Endodermal cell (in vitro differentiated cells): ENCODE results near the gene LCN9. TPM values are rescaled to one million over a fixed set of nuclear protein-coding genes. Genes with fewer than 3 reads are reported as not detected.

Experiments used
- DNase-seq: peaks from one replicate; pipeline ENCODE4 v3.0.0-alpha.2; 2017
- H3K27ac ChIP-seq: 2 replicates; pipeline ENCODE4 v1.5.1; 2013; ENCODE audit warnings: mild to moderate bottlenecking, low read depth, low read length, moderate library complexity
- H3K27me3 ChIP-seq: 2 replicates; pipeline ENCODE4 v1.6.1; 2013; ENCODE audit warnings: mild to moderate bottlenecking, low read length, moderate library complexity; ENCODE audit not compliant: insufficient read depth, control insufficient read depth, poor library complexity, severe bottlenecking
- H3K36me3 ChIP-seq: 2 replicates; pipeline ENCODE4 v1.7.0; 2013; ENCODE audit warnings: mild to moderate bottlenecking, low read length, moderate library complexity; ENCODE audit not compliant: control insufficient read depth, insufficient read depth
- H3K4me1 ChIP-seq: one replicate; pipeline ENCODE4 v1.7.0; 2013; ENCODE audit warnings: low read length; ENCODE audit not compliant: control insufficient read depth, insufficient read depth
- H3K4me3 ChIP-seq: 2 replicates; pipeline ENCODE4 v1.5.1; 2013; ENCODE audit warnings: mild to moderate bottlenecking, low read length, moderate library complexity
- H3K9ac ChIP-seq: 2 replicates; pipeline ENCODE4 v1.6.1; 2013; ENCODE audit warnings: mild to moderate bottlenecking, low read length, moderate library complexity; ENCODE audit not compliant: poor library complexity, severe bottlenecking; ENCODE audit errors: extremely low read depth
- H3K9me3 ChIP-seq: 2 replicates; pipeline ENCODE4 v1.6.1; 2013; ENCODE audit warnings: mild to moderate bottlenecking, low read length, moderate library complexity; ENCODE audit not compliant: control insufficient read depth
- H3K27ac Mint-ChIP-seq: 2 replicates; pipeline ENCODE4 v1.8.0; 2020; ENCODE audit warnings: mixed read lengths
- H3K27me3 Mint-ChIP-seq: 2 replicates; pipeline ENCODE4 v1.8.0; 2021; ENCODE audit warnings: mild to moderate bottlenecking, mixed read lengths; ENCODE audit not compliant: insufficient read depth
- H3K36me3 Mint-ChIP-seq: 2 replicates; pipeline ENCODE4 v1.8.0; 2020; ENCODE audit warnings: low read depth, mixed read lengths
- H3K4me1 Mint-ChIP-seq: 2 replicates; pipeline ENCODE4 v1.8.0; 2020; ENCODE audit warnings: mixed read lengths
- H3K4me3 Mint-ChIP-seq: 2 replicates; pipeline ENCODE4 v1.8.0; 2020; ENCODE audit warnings: mild to moderate bottlenecking, moderate library complexity, mixed read lengths
- H3K9me3 Mint-ChIP-seq: 2 replicates; pipeline ENCODE4 v1.8.0; 2020; ENCODE audit warnings: mild to moderate bottlenecking, mixed read lengths
- WGBS, 2 experiments: methylation state at CpG; one replicate each; pipeline versions ENCODE4 v1.1.5 to v1.1.7; 2013; ENCODE audit warnings: missing lambda C conversion rate in 2 of 2, mixed read lengths in 1 of 2; ENCODE audit not compliant: insufficient coverage in 1 of 2, insufficient read length in 1 of 2; 5-methylcytosine and 5-hydroxymethylcytosine counted together
- total RNA-seq, 2 donors: library from RNA; stranded (reverse); fragmentation: NEBNext Ultra II Directional in 1 of 2; extraction: Animal tissue kit (Norgen Biotek cat#: 25700) in 1 of 2; gene quantifications; 2 replicates in 1 of 2; 3 replicates in 1 of 2; pipeline ENCODE4 v1.2.1, GENCODE V29; 2021
- TF ChIP-seq, protein P1 (sequence below): fragments of 200-600 bp; sonication (generic); conservative IDR thresholded peaks from 2 replicates; pipeline ENCODE4 v1.5.0; 2021; ENCODE audit warnings: antibody characterized with exemption, mild to moderate bottlenecking

The LCN9 gene
- total RNA-seq, 2 donors from 2014 or later: 0.46 to 10.7 TPM

DNA sequence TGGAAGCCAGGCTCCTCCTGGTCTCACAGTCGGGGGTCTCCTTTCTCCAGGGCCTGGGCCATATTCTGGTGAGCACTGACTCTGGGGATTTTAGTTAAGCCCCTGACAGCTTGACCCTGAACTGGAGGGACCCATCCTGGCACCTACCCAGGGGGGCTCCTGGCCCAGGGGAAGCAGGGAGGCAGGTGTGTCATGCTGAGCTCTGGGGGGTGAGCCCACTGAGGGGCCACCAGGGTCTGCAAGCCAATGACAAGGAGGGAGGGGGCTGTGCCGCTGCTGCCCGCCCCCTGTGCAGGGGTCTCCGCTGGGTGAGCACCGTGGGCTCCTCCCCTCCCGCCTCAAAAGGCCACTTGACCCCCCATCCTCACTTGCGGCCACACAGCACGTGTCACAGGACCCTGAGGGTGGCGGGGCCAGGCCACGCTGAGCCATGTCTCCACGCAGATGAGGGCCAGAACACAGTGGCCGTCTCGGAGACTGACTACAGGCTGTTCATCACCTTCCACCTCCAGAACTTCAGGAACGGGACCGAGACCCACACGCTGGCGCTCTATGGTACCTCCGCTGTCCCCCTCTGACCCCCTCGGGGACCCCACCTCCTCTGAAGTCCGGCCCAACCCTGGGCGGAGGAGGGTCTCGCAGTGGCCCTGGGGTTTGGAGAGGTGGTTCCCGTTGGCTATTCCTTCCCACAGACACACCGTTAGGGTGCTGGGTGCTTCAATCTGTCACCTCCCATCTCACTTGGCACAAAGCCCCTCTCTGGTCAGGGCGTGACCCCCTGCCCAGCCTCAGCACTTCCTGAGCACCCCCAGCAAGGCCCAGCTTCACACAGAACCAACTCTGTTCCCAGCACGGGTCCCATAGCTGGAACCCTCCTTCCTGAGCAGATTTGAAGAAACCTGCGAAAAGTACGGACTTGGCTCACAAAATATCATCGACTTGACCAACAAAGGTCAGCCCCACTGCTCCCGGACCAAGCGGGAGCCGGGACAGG, 2.0 kb downstream of the LCN9 start:
- Histone ChIP-seq H3K27ac (no peak overlapping the region), H3K36me3 (no peaks in the 10 kb centered on the region), H3K9ac (no peak overlapping the region), H3K9me3 (no peaks in the 10 kb centered on the region), H3K27me3 (no peaks in the 10 kb centered on the region), H3K4me3 (no peak overlapping the region), H3K4me1 (no peaks in the 10 kb centered on the region)
- Mint-ChIP-seq H3K4me3 (no peak overlapping the region), H3K36me3 (no peaks in the 10 kb centered on the region), H3K9me3 (peaks cover 13% of the 10 kb centered on the region), H3K4me1 (peaks cover 7% of the 10 kb centered on the region), H3K27me3 (no peaks in the 10 kb centered on the region), H3K27ac (no peak overlapping the region)
- TF ChIP-seq, protein P1, sequence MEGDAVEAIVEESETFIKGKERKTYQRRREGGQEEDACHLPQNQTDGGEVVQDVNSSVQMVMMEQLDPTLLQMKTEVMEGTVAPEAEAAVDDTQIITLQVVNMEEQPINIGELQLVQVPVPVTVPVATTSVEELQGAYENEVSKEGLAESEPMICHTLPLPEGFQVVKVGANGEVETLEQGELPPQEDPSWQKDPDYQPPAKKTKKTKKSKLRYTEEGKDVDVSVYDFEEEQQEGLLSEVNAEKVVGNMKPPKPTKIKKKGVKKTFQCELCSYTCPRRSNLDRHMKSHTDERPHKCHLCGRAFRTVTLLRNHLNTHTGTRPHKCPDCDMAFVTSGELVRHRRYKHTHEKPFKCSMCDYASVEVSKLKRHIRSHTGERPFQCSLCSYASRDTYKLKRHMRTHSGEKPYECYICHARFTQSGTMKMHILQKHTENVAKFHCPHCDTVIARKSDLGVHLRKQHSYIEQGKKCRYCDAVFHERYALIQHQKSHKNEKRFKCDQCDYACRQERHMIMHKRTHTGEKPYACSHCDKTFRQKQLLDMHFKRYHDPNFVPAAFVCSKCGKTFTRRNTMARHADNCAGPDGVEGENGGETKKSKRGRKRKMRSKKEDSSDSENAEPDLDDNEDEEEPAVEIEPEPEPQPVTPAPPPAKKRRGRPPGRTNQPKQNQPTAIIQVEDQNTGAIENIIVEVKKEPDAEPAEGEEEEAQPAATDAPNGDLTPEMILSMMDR: no peak
- DNase-seq: no peak
- WGBS, 2 experiments: 89 to 90% methylated on average over 13 to 32 of the region's 32 CpGs

DNA sequence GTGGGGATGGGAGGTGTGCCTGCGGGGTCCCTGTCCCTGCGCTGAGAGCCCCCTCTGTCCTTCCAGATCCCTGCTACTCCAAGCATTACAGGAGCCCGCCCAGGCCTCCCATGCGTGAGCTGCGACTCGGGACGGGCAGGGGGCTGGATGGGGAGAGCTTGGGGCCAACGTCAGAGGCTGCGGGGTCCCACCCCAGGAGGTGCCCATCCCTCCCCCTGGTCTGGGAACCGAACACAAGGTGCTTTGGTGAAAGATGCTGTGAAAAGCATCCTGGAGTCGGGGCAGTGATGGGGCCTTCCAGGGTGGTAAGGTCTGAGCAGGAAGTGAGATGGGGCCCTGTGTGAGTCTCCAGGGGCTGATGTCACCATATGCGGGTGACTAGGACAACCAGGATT, 2.7 kb downstream of the LCN9 start:
- peaks cover 13% of the 10 kb centered on the region for H3K9me3 Mint-ChIP-seq
- Histone ChIP-seq H3K9ac (no peak overlapping the region), H3K36me3 (no peaks in the 10 kb centered on the region), H3K4me1 (no peaks in the 10 kb centered on the region), H3K9me3 (no peaks in the 10 kb centered on the region), H3K4me3 (no peak overlapping the region), H3K27me3 (no peaks in the 10 kb centered on the region), H3K27ac (no peak overlapping the region)
- H3K36me3 Mint-ChIP-seq: no peaks in the 10 kb centered on the region
- WGBS, 2 experiments: 90 to 96% methylated on average over 7 to 12 of the region's 12 CpGs
- no peak overlapping the region for H3K4me3 Mint-ChIP-seq
- DNase-seq: no peak
- no peak overlapping the region for H3K27ac Mint-ChIP-seq
- no peaks in the 10 kb centered on the region for H3K27me3 Mint-ChIP-seq
- peaks cover 7% of the 10 kb centered on the region for H3K4me1 Mint-ChIP-seq
- TF ChIP-seq, protein P1: no peak

DNA sequence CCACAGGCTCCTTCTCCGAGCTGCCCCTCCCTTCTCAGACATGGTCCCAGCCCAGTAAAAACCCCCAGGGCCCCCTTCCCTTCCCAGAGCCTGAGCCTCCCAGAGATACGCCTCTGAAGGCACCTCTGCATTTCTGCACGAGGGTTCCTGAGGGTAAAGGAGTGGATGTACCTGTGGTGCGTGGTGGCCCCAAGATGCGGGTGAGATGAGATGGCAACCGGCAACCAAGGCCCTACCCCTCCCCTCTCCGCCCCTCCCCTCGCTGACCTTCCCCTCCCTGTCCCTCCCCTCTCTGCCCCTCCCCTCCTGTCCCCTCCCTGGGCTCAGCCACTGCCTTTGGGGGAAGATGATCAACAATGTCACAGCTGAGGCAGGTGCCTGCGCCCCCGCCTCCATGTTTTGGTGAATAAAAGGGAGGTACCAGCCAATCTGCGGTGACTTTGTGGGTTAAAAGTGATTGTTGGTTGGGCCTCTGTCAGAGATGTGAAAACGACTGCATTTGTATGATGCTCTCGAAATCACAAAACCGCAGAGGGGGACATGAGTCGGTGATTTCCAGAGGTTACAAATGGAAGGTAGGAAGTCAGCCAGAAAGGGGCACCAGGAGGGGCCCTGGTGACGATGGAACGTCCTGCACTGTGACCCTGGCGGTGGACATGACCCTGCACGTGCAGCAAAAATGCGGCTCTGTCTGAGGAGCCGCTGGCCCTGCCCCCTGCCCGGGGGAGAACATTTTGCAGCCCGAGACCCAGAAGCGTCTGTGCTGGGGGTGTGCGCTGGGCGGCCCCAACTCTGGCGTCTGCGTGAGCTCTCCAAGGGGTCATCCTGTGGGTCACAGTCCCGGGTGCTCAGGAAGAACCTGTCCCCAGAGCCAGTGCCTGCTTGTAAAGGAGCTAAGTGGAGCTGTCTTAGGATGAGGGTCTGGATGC, 3.7 kb downstream of the LCN9 start:
- H3K4me3 ChIP-seq: no peak overlapping the region
- no peaks in the 10 kb centered on the region for H3K4me1 ChIP-seq
- Mint-ChIP-seq H3K9me3 (peaks cover 13% of the 10 kb centered on the region), H3K36me3 (no peaks in the 10 kb centered on the region), H3K27ac (no peak overlapping the region), H3K27me3 (no peaks in the 10 kb centered on the region), H3K4me1 (peaks cover 6% of the 10 kb centered on the region), H3K4me3 (no peak overlapping the region)
- H3K27ac ChIP-seq: no peak overlapping the region
- H3K36me3 ChIP-seq: no peaks in the 10 kb centered on the region
- TF ChIP-seq, protein P1: no peak
- H3K9ac ChIP-seq: no peak overlapping the region
- 89 to 91% methylated on average over 13 to 29 of the region's 29 CpGs for WGBS, 2 experiments
- H3K9me3 ChIP-seq: no peaks in the 10 kb centered on the region
- DNase-seq: no peak
- no peaks in the 10 kb centered on the region for H3K27me3 ChIP-seq
